Suprapubic skin (tissue), 4 donors: ENCODE results near the gene MYO5B.

Source experiments
- EP300 ChIP-seq: sonication (generic); formaldehyde crosslinking; IDR thresholded peaks from one replicate; pipeline ENCODE4 v1.6.1; 2017; ENCODE audit warnings: antibody characterized with exemption
- POLR2A ChIP-seq, 2 donors: fragments of 450-650 bp; IDR thresholded peaks; one replicate each; pipeline ENCODE4 v1.6.1; 2017; ENCODE audit warnings: antibody characterized with exemption in 2 of 2, mild to moderate bottlenecking in 2 of 2, moderate library complexity in 2 of 2
- POLR2AphosphoS5 ChIP-seq, 3 donors: sonication (generic); formaldehyde crosslinking; IDR thresholded peaks; one replicate each; pipeline ENCODE4 v1.6.1; 2017; ENCODE audit warnings: antibody characterized with exemption in 3 of 3

DNA sequence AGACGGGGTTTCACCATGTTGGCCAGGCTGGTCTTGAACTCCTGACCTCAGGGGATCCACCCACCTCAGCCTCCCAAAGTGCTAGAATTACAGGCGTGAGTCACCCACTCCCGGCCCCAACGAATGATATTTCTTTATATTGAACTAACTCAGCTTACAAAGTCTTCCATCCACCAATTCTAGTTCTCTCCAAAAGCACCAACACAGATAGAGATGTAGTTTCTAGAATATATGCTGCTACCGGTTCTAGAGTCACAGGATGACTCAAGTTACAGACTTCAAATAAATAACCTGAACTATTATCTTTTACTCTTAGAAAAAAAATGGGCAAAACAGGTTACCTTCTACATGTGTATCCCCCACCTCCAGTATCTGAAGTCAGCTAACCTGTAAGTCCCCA, 390.9 kb downstream of the MYO5B start:
- TF ChIP-seq EP300: no peak
- TF ChIP-seq POLR2AphosphoS5 (IDR thresholded peaks at IDR 0.05): no peak
- TF ChIP-seq POLR2A (IDR thresholded peaks at IDR 0.05): no peak
